CD14-positive monocyte (primary cell): Measurements from ENCODE around the gene ALG5. TPM values are rescaled to one million over a fixed set of nuclear protein-coding genes. Genes with fewer than 3 reads are reported as not detected.

ENCODE experiments used
- DNase-seq, 3 donors: peaks; one replicate each; pipeline ENCODE4 v3.0.0-alpha.2; 2011 to 2022
- H2AFZ ChIP-seq: 2 replicates; pipeline ENCODE4 v1.6.0; 2012; ENCODE audit warnings: mild to moderate bottlenecking, low read depth, low read length, inconsistent platforms; ENCODE audit not compliant: insufficient read depth, poor library complexity, severe bottlenecking
- H3K27ac ChIP-seq, 2 donors: 1 replicate in 1 of 2; 2 replicates in 1 of 2; pipeline ENCODE4 v1.5.1; 2012 to 2013; ENCODE audit warnings: low read length in 2 of 2, control low read depth in 1 of 2, inconsistent platforms in 1 of 2, low read depth in 1 of 2, mild to moderate bottlenecking in 1 of 2
- H3K27me3 ChIP-seq, 2 donors: one replicate each; pipeline versions ENCODE4 v1.6.0 to v1.6.1; 2011 to 2013; ENCODE audit warnings: low read length in 2 of 2; ENCODE audit not compliant: control insufficient read depth in 2 of 2, insufficient read depth in 2 of 2
- H3K36me3 ChIP-seq, 2 donors: replicated peaks in 1 of 2; 1 replicate in 1 of 2; 2 replicates in 1 of 2; pipeline versions ENCODE4 v1.5.1 to v1.6.1; 2012 to 2013; ENCODE audit warnings: low read length in 2 of 2, control low read depth in 1 of 2, inconsistent platforms in 1 of 2, mild to moderate bottlenecking in 1 of 2; ENCODE audit not compliant: insufficient read depth in 2 of 2, control insufficient read depth in 1 of 2
- H3K4me1 ChIP-seq, 2 donors: 1 replicate in 1 of 2; 2 replicates in 1 of 2; pipeline versions ENCODE4 v1.5.1 to v1.6.1; 2012 to 2013; ENCODE audit warnings: low read length in 2 of 2, control low read depth in 1 of 2, inconsistent platforms in 1 of 2, mild to moderate bottlenecking in 1 of 2, moderate library complexity in 1 of 2; ENCODE audit not compliant: insufficient read depth in 2 of 2, control insufficient read depth in 1 of 2
- H3K4me2 ChIP-seq: replicated peaks from 2 replicates; pipeline ENCODE3; 2012; ENCODE audit warnings: low read length, moderate library complexity, mild to moderate bottlenecking; ENCODE audit not compliant: poor library complexity, severe bottlenecking; ENCODE audit errors: extremely low read depth
- H3K4me3 ChIP-seq, 3 experiments: fragments of 200-600 bp in 1 of 3; sonication (generic) in 1 of 3; replicated peaks in 1 of 3; 1 replicate in 2 of 3; 2 replicates in 1 of 3; pipeline ENCODE4 v1.5.1; 2011 to 2013; ENCODE audit warnings: low read length in 3 of 3, mild to moderate bottlenecking in 3 of 3, control low read depth in 2 of 3, low read depth in 2 of 3, inconsistent platforms in 1 of 3, moderate library complexity in 1 of 3
- H3K79me2 ChIP-seq: 2 replicates; pipeline ENCODE4 v1.6.0; 2012; ENCODE audit warnings: mild to moderate bottlenecking, control low read depth, inconsistent platforms, low read length, moderate library complexity; ENCODE audit not compliant: insufficient read depth
- H3K9ac ChIP-seq: 2 replicates; pipeline ENCODE4 v1.6.0; 2017; ENCODE audit warnings: low read length, mild to moderate bottlenecking; ENCODE audit not compliant: insufficient read depth, poor library complexity, severe bottlenecking
- H3K9me3 ChIP-seq, 2 donors: replicated peaks in 1 of 2; 1 replicate in 1 of 2; 2 replicates in 1 of 2; pipeline versions ENCODE4 v1.5.1 to v1.6.1; 2012 to 2013; ENCODE audit warnings: low read length in 2 of 2, control low read depth in 1 of 2; ENCODE audit not compliant: control insufficient read depth in 1 of 2, insufficient read depth in 1 of 2
- H4K20me1 ChIP-seq: 2 replicates; pipeline ENCODE4 v1.6.0; 2012; ENCODE audit warnings: mild to moderate bottlenecking, low read length, control low read depth, moderate library complexity; ENCODE audit not compliant: insufficient read depth
- H3K27ac Mint-ChIP-seq, 7 donors: one replicate each; pipeline ENCODE4 v1.8.0; 2020; ENCODE audit warnings: mild to moderate bottlenecking in 7 of 7, mixed read lengths in 7 of 7, moderate library complexity in 6 of 7, inconsistent platforms in 2 of 7
- H3K27me3 Mint-ChIP-seq, 3 donors: one replicate each; pipeline ENCODE4 v1.8.0; 2021 to 2022; ENCODE audit warnings: low read depth in 3 of 3, mild to moderate bottlenecking in 3 of 3, mixed read lengths in 3 of 3, moderate library complexity in 3 of 3, inconsistent platforms in 1 of 3
- H3K36me3 Mint-ChIP-seq, 2 donors: one replicate each; pipeline ENCODE4 v1.8.0; 2020; ENCODE audit warnings: mixed read lengths in 2 of 2, inconsistent platforms in 1 of 2, mild to moderate bottlenecking in 1 of 2
- H3K4me1 Mint-ChIP-seq: one replicate; pipeline ENCODE4 v1.8.0; 2020; ENCODE audit warnings: mild to moderate bottlenecking, mixed read lengths
- H3K4me3 Mint-ChIP-seq, 2 donors: one replicate each; pipeline ENCODE4 v1.8.0; 2020; ENCODE audit warnings: mild to moderate bottlenecking in 2 of 2, mixed read lengths in 2 of 2, moderate library complexity in 1 of 2
- H3K9me3 Mint-ChIP-seq, 7 donors: one replicate each; pipeline ENCODE4 v1.8.0; 2020 to 2022; ENCODE audit warnings: mixed read lengths in 7 of 7, mild to moderate bottlenecking in 6 of 7, moderate library complexity in 6 of 7, inconsistent platforms in 2 of 7
- CTCF ChIP-seq: fragments of 200-600 bp; IDR thresholded peaks from one replicate; pipeline ENCODE4 v1.8.0; 2022; ENCODE audit warnings: antibody characterized with exemption, mild to moderate bottlenecking
- WGBS: methylation state at CpG from one replicate; pipeline ENCODE4 v1.1.5; 2013; ENCODE audit warnings: missing lambda C conversion rate; ENCODE audit not compliant: insufficient coverage; 5-methylcytosine and 5-hydroxymethylcytosine counted together
- intact Hi-C, 2 donors: fragments of 100-400 bp; cut with micrococcal nuclease; formaldehyde crosslinking; loops; one replicate each; pipeline versions ENCODE4 v1.15.0 to v1.15.1; 2023
- polyA plus RNA-seq, 3 donors: library from polyadenylated mRNA; depleted of rRNA in 1 of 3; unstranded in 2 of 3; stranded (reverse) in 1 of 3; fragments of 300-500 nt in 2 of 3; fragments of >200 nt in 1 of 3; fragmentation: Illumina TruSeq in 2 of 3; gene quantifications; 1 replicate in 2 of 3; 2 replicates in 1 of 3; pipeline ENCODE4 v1.2.3, GENCODE V29; 2012 to 2021

The ALG5 gene
- polyA plus RNA-seq, 3 donors = 19.3 to 77.5 (median 73.3) TPM

- Histone ChIP-seq H3K27ac (peak overlapping the region; percentile 17 to 68), H3K36me3 (peaks cover 27 to 47% of the 10 kb centered on the region in 2 donors), H3K27me3 (no peaks in the 10 kb centered on the region), H3K4me3 (no peak overlapping the region), H4K20me1 (no peaks in the 10 kb centered on the region), H3K79me2 (no peaks in the 10 kb centered on the region), H3K4me1 (peaks cover 5 to 16% of the 10 kb centered on the region in 2 donors), H3K9me3 (peaks cover 0 to 2% of the 10 kb centered on the region in 2 donors), H2AFZ (no peak overlapping the region), H3K9ac (no peak overlapping the region), H3K4me2 (no peak overlapping the region)
- DNase-seq = peak in 2 of 3 donors; percentile 33 to 67
- H3K4me1 Mint-ChIP-seq = peaks cover 16% of the 10 kb centered on the region
- peaks cover 0 to 9% (median 3%) of the 10 kb centered on the region in 7 donors for H3K9me3 Mint-ChIP-seq
- intact Hi-C loops = loop anchor here in 1 of 2 donors (10.0 kb wide), 1 partner anchor 555 kb away; no protein-coding TSS in a partner anchor
- peak overlapping the region in 6 of 7 donors; percentile 26 to 87 (median 78) for H3K27ac Mint-ChIP-seq
- no peak overlapping the region for H3K4me3 Mint-ChIP-seq
- no peak for TF ChIP-seq CTCF
- 77% methylated on average over 2 of the region's 7 CpGs for WGBS
- peaks cover 0 to 2% (median 0%) of the 10 kb centered on the region in 3 donors for H3K27me3 Mint-ChIP-seq
- peaks cover 26 to 61% of the 10 kb centered on the region in 2 donors for H3K36me3 Mint-ChIP-seq
Observed at GRCh38 chr13:36979361-36980050, 19.6 kb downstream of the ALG5 start.

- Histone ChIP-seq H3K27me3 (no peaks in the 10 kb centered on the region), H4K20me1 (no peaks in the 10 kb centered on the region), H3K9ac (no peak overlapping the region), H3K4me1 (peaks cover 5 to 26% of the 10 kb centered on the region in 2 donors), H2AFZ (no peak overlapping the region), H3K27ac (no peak overlapping the region), H3K4me2 (no peak overlapping the region), H3K4me3 (no peak overlapping the region), H3K9me3 (peaks cover 0 to 2% of the 10 kb centered on the region in 2 donors), H3K36me3 (peaks cover 17 to 36% of the 10 kb centered on the region in 2 donors), H3K79me2 (no peaks in the 10 kb centered on the region)
- 100% methylated on average over 1 of the region's 1 CpG for WGBS
- no peak for DNase-seq
- TF ChIP-seq CTCF = no peak
- H3K36me3 Mint-ChIP-seq = peaks cover 15 to 41% of the 10 kb centered on the region in 2 donors
- intact Hi-C loops = no loop called here
- H3K4me1 Mint-ChIP-seq = peaks cover 24% of the 10 kb centered on the region
- H3K27ac Mint-ChIP-seq = peak overlapping the region in 1 of 7 donors; percentile 32
- H3K9me3 Mint-ChIP-seq = peaks cover 0 to 9% (median 3%) of the 10 kb centered on the region in 7 donors
- H3K4me3 Mint-ChIP-seq = no peak overlapping the region
- H3K27me3 Mint-ChIP-seq = no peaks in the 10 kb centered on the region
Observed at GRCh38 chr13:36975172-36975571, 24.0 kb downstream of the ALG5 start.
